ENCODE results near the gene LPAR2.

LPAR2 gene

GRCh38 chr19:19592690-19593089 lies 35.3 kb downstream of the LPAR2 start:
- no peak for DNase-seq

- DNase-seq, result no peak
Observed at GRCh38 chr19:19591133-19591825, 36.7 kb downstream of the LPAR2 start.

- no peak for DNase-seq
Observed at GRCh38 chr19:19588546-19588945, 39.5 kb downstream of the LPAR2 start.

DNA sequence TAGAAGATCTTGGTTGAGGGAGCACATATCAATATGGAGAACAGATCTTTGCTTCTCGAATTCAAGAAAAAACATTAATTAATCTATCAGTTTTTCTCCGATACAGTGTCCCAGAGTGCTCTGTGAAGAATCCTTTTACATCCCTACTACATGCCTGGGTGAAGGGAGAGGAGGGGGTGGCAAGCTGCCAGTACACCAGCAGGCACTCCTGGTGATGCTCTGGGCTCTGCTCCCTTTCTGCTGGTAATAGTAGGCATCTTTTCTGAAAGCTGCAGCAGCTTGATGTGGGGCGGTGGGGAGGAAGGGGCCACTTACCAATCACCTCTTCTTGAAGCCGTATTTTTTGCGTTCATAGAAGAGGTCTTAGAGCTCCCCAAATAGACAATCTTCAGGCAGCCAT lies 40.2 kb downstream of the LPAR2 start:
- no peak for DNase-seq

GRCh38 chr19:19584356-19584755 lies 43.7 kb downstream of the LPAR2 start:
- DNase-seq, result no peak

- no peak for DNase-seq
Observed at GRCh38 chr19:19582471-19582870, 45.5 kb downstream of the LPAR2 start.

GRCh38 chr19:19581391-19581790 lies 46.6 kb downstream of the LPAR2 start:
- DNase-seq, result no peak

- DNase-seq, result no peak
Observed at GRCh38 chr19:19580418-19580817, 47.6 kb downstream of the LPAR2 start.

- no peak for DNase-seq
Observed at GRCh38 chr19:19579533-19580361, 48.3 kb downstream of the LPAR2 start.

- no peak for DNase-seq
Observed at GRCh38 chr19:19578252-19578651, 49.8 kb downstream of the LPAR2 start.

DNA sequence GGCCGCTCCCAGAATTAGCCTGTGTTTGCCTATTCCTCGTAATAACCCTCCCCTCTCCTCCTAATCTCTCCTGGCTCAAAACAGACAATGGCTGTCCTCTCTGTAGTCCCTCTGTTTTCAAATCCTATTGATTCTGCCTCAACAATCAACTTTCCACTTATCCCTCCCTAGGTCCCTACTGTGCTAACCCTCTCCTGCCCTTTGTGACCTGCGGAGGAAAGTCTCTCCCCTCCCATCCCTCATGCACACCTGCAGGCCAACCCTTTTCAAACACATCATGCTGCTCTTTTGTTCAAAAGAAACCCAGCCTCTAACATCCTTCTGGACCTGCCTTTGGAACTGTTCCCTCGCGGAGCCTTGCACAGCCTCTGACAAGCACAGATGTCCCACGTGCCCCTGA lies 52.6 kb downstream of the LPAR2 start:
- DNase-seq, result no peak
